ENCODE data around the gene MAOA.
"Not testable (repeated sequence)": the region's sequence is repeated elsewhere in the genome, so short reads cannot be mapped to it uniquely, and the experiment has no call there.

Gene MAOA

GRCh38 chrX:43661521-43662240 is 5.6 kb downstream of the MAOA start:
- DNase-seq (ENCODE audit: low read depth in 2 of 2, low spot score in 1 of 2) = no peak

DNA sequence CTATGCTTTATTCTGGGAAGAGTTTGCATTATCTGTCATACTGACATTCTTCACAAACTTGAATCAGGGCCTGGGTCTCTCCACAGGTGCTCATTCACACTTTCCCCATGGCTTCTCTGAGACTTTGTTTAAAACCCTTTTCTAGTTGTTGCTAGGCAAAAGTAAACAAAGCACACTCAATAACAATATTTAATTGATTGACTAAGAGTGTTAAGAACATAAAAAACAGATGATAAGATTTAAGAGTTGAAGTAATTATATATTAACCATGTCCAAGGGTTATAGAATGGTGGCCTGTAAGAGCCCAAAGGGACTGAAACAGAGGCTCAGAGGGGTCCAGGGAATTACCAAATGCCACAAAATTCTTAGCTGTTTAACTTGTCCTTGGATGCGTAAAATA is 7.1 kb downstream of the MAOA start:
- no peak for DNase-seq (ENCODE audit: low read depth in 2 of 2, low spot score in 1 of 2)

DNA sequence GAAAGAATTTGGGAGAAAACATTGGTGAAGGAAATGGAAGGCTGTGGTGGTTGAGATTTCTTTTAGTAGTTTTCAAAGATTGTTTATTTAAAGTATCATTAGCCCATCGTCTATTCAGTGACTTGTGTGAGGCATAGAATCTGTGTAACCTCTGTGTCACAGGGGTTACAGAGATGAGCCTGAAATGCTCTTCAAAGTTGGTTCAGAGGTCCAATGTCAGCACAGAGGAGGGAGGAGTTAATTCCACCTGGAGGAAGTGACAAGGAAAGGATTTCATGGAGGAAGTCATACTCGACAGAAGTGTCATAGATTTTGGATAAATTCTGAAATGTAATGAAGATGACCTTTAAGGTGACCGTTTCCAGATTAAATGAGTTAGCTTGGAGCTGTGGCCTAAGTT is 8.2 kb downstream of the MAOA start:
- DNase-seq (ENCODE audit: low read depth in 2 of 2, low spot score in 1 of 2) = no peak

GRCh38 chrX:43664708-43665107 is 8.6 kb downstream of the MAOA start:
- DNase-seq (ENCODE audit: low read depth in 2 of 2, low spot score in 1 of 2) = no peak

DNA sequence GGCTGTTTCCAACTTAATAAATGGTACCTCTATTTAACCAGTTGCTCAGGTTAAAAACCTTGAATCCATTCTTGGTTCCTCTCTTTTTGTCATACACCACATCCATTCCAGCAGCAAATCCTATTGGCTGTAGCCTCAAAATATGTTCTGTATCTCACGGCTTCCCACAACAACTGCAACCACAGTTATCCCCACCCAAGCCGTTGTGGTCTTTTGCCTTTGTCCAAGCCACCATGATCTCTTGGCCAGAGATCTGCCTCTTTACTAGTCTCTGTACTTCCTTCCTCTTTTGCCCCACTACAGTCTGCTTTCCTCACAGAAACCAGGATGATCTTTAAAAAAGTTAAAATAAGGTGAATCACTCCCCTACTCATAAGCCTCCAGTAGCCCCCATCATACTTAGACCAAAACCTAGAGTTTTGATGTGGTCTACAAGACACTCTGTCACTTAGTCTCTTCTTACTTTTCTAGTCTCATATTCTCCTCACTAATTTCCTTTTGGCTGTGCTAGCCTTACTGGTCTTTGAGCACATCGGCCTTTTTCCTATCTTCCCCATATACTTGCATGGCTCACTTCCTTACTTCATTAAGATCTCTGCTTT is 10.3 kb downstream of the MAOA start:
- DNase-seq (ENCODE audit: low read depth in 2 of 2, low spot score in 1 of 2) = no peak

DNA sequence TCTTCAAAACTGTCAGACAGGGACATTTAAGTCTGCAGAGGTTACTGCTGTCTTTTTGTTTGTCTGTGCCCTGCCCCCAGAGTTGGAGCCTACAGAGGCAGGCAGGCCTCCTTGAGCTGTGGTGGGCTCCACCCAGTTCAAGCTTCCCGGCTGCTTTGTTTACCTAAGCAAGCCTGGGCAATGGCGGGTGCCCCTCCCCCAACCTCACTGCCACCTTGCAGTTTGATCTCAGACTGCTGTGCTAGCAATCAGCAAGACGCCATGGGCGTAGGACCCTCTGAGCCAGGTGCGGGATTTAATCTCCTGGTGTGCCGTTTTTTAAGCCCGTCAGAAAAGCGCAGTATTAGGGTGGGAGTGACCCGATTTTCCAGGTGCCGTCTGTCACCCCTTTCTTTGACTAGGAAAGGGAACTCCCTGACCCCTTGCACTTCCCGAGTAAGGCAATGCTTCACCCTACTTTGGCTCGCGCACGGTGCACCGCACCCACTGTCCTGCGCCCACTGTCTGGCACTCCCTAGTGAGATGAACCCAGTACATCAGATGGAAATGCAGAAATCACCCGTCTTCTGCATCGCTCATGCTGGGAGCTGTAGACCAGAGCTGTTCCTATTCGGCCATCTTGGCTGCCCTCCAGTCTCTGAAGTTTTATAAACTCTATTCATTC is 20.0 kb downstream of the MAOA start:
- DNase-seq (ENCODE audit: low read depth in 2 of 2, low spot score in 1 of 2) = not testable (repeated sequence)

DNA sequence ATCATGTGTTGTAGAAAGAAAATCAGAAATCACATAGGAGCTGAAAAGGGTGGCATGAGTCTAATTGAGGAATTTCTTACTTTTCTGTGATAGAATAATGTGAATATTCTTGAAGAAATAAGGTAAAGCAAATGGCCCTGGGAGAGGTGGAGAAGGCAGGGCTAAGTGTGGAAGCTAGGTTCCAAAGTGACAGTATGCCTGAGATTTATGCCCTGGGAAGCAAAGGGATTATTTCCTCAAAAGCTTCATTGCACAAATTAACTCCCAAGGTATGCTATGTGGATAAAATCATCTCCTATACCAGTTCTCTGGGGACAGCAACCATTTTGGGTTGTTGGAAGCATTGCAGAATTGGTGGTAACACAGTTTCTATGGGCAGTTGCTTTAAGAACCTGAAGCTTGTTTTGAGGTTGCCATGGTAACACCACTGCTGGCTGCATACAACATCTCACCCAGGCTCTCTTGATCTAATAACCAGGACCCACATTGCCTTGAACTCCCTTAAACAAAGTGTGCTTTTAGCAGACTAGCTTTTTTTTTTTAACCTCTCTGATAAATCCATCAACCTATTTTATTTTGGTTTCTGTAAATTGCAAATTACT is 21.0 kb downstream of the MAOA start:
- DNase-seq (ENCODE audit: low read depth in 2 of 2, low spot score in 1 of 2) = no peak

GRCh38 chrX:43677993-43678392 is 21.9 kb downstream of the MAOA start:
- no peak for DNase-seq (ENCODE audit: low read depth in 2 of 2, low spot score in 1 of 2)

DNA sequence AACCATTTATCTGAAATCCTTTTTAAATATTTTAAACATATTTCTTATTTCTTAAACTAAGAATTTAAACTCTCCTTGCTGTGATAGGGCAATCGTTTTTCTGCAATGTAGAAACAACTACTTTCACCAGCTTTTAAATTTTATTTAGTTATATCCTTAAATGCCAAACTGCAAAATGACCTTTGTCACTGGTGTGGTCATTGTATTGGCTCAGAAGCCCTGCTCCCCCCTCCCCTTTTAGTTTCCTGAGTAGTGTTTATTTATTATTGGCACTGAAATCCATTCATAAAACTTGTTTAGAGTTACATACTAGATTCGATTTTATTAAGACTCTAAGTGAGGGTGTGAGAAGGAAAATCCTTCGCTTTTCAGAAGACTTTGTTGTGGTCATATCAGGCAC is 23.0 kb downstream of the MAOA start:
- no peak for DNase-seq (ENCODE audit: low read depth in 2 of 2, low spot score in 1 of 2)

DNA sequence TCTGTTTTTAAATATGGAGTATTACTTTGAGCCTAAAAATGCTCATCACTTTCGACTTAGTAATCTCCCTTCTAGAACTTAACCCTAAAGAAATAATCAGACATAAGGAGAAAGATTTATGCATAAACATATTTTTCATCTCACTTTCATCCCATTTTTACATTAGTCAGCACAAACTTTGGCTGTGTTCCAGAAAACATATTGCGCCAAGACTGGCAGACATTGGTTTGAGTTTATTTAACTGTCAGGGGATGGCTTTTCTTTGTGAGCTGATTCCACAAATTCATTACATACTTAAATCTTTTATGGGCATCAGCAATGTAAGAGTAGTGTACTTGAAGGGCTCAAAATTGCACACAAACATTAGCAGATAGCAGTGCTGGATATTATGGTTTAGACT is 23.7 kb downstream of the MAOA start:
- DNase-seq (ENCODE audit: low read depth in 2 of 2, low spot score in 1 of 2) = no peak

GRCh38 chrX:43682726-43683125 is 26.6 kb downstream of the MAOA start:
- DNase-seq (ENCODE audit: low read depth in 2 of 2, low spot score in 1 of 2) = no peak

- no peak for DNase-seq (ENCODE audit: low read depth in 2 of 2, low spot score in 1 of 2)
Observed at GRCh38 chrX:43685221-43685620, 29.1 kb downstream of the MAOA start.

GRCh38 chrX:43688586-43688985 is 32.5 kb downstream of the MAOA start:
- no peak for DNase-seq (ENCODE audit: low read depth in 2 of 2, low spot score in 1 of 2)

GRCh38 chrX:43693602-43694406 is 37.7 kb downstream of the MAOA start:
- DNase-seq (ENCODE audit: low read depth in 2 of 2, low spot score in 1 of 2) = no peak

GRCh38 chrX:43699475-43699874 is 43.4 kb downstream of the MAOA start:
- no peak for DNase-seq (ENCODE audit: low read depth in 2 of 2, low spot score in 1 of 2)

DNA sequence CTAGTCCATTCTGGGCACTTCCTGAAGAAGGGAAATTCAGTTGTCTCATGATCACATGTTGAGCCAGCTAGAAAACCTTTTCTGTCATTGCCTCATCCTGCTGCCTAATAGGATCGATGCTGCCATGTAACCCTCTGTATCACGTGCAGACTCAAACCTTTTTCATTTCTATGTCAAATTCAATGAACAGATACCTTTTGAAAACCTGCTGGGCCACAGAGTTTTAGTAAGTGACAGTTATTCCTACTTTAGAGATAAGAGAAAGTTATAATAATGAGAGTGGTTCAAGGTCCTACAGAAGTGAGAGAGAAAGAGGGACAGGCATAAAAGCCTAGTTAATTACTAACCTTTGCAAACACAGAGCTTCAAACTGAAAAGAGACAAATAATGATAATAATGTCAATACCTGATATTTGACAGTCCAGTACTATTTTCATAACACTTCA is 46.0 kb downstream of the MAOA start:
- no peak for DNase-seq (ENCODE audit: low read depth in 2 of 2, low spot score in 1 of 2)

GRCh38 chrX:43702660-43703059 is 46.6 kb downstream of the MAOA start:
- no peak for DNase-seq (ENCODE audit: low read depth in 2 of 2, low spot score in 1 of 2)

DNA sequence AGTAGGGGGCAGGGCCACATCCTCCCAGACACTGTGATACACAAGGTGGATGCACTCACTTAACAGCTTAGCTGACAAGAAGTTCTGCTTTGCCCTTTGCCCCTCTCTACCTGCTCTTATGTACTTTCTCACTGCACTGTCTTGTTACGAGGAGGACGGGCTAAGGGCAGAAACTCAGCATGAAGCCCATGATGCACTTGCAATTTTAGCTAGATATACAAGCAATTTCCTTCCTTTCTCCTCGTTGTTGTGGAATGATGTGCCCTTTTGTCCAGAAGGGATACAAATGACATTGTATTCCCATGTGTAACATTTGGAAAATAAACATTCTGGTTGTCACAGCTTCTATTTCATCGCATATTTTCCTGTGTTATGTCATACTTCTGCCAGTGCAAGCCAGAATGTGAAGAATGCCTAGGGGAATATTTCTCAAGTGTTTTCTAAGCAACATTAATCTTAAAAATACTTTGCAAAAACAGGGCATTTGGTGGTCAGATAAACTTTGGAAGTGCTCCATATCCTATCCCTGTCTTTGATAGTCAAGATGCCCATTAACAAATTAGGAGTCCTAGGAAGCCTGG is 47.2 kb downstream of the MAOA start:
- DNase-seq (ENCODE audit: low read depth in 2 of 2, low spot score in 1 of 2) = no peak

GRCh38 chrX:43706786-43707370 is 50.8 kb downstream of the MAOA start:
- no peak for DNase-seq (ENCODE audit: low read depth in 2 of 2, low spot score in 1 of 2)

DNA sequence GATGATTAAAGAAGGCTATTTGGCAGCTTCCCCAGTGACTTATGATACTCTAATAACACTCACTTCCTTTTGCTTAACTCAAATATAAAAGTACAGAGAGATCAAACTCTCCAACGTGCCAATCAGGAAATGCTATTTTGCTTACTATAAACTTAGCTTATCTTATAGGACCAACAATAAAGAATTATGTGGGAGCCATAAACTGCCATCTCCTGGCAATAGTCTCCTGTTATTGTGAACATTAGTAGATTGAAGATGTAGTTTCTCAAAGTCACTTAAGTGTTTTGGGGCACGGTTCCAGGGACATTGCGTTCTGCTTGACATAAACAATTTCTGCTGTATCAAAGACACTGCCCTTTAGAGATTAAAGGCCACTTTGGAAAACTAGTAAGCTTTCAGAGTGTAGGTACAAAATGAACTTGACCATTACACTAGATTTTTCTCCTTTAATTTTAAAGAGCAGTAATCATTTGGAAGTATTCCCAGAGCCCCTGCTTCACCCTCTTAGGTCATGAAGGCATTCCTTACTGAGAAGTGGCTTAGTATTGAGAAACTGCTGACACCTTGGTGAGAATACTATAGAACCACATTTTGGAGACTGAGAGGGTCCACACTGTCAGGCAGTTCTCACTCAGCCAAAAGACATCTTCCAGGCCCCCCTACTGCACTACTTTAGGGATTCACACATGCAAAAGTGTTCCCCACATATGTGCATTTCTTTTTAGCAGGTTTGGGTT is 51.9 kb downstream of the MAOA start:
- DNase-seq (ENCODE audit: low read depth in 2 of 2, low spot score in 1 of 2) = no peak
